NCI-H524 (cell line): Measurements from ENCODE around the gene TMEM176B.

ENCODE experiments used
- DNase-seq, 2 experiments: peaks; one replicate each; lab custom pipeline; 2025; lab: John Stamatoyannopoulos, UW

Gene TMEM176B

DNA sequence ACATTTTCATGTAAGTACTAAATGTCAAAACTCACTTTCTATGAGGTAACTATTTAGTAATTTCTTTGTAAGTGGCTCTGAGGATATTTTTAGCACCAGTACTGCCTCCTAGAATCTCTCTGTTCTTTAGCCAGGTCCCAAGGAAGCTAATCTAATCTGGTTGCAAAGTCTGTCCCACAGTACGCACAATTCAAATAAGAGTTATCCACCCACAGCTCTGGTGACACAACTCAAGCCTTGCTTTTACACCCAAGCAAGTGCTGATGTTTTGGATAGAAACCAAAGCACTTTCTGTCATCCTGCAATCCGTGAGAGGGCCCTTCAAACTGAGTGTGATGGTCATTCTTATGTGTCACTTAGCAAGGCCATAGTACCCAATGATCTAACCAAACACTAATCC is 48.5 kb downstream of the TMEM176B start:
- DNase-seq, result no peak

DNA sequence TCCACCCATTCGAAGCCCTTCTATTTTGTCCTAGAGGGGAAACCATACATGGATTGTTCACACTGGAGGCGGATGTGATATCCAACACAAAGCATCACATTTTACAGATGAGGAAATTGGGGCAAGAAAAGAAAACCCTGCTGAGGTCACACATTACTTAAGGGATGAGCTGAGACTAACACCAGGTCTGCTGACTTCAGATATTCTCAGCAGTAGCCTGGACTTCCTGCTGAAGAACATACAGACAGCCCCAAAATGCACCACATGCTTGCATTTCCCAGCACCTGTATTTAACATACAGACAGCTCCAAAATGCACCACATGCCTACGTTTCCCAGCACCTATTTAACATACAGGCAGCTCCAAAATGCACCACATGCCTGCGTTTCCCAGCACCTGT is 51.8 kb downstream of the TMEM176B start:
- DNase-seq, result no peak

DNA sequence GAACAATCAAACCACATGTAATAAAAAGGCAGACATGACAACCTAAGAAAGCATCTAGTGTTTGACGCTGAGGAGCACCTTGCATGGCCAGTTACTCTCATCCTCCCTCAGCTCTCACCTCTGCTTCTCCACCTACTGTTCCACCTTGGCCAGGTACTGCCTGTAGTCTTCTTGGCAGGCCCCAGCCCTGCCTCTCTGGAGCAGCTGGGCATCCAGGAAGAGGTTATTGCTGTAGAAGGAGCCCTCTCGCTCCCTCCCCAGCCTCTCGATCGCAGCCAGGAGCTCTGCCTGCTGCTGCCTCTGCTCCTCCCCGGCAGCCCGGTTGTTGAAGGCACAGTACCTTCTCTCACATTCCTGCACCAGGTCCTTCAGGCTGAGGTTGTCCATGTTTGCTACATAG is 53.2 kb downstream of the TMEM176B start:
- no peak for DNase-seq

DNA sequence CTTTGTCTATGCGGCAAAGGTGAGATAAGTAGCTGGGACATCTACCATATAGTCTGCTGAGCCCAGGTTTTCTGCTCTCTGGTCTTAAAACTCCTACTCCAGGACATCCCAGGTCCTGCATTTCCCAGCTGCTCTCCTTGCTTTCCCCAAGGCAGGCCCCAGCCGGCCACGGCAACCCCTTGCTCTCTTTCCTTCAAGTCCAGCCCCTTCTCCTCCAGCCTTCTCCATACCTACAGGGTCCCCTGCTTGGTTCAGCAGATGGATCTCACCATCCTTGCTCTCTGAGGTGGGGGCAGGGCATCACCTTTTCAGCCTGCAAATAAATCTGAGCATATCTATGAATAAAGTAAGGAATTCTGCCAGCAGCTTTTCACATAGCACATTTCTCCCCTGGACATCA is 54.3 kb downstream of the TMEM176B start:
- DNase-seq, result no peak

DNA sequence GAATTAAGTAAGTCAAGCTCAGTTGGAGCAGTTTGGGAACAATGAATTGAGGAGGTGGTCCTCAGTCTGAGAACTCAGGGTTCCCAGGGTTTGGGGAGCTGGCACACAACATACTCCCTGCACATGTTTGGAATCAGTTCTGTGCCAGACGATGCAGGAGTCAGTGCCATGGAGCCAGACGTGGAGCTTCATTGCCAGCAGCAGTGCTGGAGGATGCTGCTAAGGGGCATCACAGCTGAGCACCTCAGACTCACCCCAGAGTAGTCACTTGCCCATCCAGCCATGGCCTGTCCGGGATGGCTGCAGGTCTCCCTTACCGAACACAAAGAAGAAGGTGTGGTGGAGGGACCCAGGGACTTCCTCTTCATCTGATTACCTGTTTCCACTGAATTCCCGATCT is 55.1 kb downstream of the TMEM176B start:
- DNase-seq, result no peak

DNA sequence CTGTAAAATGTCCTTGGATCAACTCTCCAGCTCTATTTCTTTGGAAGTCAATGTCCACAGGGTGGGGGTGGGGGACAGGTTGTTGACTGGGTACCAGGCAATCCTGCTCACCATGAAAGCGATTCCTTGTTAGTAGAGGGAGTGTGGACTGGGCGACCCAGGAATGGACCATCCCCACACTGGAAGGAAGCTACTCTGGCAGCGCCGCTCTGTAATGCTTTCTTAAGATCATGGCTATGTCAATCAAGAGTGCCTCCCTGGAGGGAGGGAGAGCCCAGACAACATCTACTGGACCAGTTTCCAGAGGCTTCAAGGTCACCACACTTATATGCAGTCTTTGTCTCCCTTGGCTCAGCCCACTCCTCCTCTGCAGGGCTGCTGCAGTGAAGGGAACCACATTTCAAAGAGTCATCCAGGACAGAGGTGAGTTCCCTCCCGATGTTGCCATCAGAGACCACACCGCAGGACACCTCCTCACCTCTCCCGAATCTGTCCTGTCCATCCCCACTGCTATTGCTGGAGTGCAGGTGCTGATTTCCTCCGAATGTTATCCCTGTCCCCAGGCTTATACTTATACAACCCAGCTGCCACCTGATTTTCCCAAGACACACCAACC is 56.0 kb downstream of the TMEM176B start:
- DNase-seq, result no peak

DNA sequence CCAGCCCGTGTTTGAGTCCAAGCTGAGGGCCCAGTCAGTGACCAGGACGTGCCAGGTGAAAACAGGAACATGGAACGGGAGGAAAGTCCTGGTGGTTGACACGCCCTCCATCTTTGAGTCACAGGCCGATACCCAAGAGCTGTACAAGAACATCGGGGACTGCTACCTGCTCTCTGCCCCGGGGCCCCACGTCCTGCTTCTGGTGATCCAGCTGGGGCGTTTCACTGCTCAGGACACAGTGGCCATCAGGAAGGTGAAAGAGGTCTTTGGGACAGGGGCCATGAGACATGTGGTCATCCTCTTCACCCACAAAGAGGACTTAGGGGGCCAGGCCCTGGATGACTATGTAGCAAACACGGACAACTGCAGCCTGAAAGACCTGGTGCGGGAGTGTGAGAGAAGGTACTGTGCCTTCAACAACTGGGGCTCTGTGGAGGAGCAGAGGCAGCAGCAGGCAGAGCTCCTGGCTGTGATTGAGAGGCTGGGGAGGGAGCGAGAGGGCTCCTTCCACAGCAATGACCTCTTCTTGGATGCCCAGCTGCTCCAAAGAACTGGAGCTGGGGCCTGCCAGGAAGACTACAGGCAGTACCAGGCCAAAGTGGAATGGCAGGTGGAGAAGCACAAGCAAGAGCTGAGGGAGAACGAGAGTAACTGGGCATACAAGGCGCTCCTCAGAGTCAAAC is 57.7 kb downstream of the TMEM176B start:
- no peak for DNase-seq
